ENCODE results near the gene NUDT22.

NUDT22 gene

DNA sequence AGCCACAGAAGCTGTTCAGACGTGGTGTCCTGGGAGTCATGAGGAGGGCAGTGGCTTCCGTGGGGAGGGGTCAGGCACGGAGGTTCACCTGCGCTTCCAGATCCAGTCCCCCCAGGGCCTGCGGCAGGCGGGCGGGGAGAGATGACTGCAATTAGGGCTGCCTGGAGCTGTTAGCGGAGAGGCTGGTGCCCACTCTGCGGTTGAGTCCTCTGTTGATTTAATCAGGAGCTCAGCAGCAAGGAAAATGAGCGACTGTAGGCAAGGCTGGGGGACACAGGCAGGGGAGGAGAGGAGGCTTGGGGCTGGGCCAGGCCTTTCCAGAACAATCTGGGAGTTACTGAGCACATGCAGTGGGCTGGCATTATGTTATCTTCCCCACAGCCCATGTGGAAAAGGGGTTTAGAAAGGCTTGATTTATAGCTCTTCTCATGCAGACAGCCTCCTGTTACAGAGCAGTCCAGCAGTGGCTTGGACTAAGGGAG lies 38.3 kb downstream of the NUDT22 start:
- in situ Hi-C loops (cut with MboI; ENCODE audit: low sequenced_read_pairs) = loop anchor here (25.0 kb wide), 1 partner anchor 848 kb away; the partner anchor contains the start of genes FAU, MRPL49, TM7SF2 and ZNHIT2
- Histone ChIP-seq H3K36me3 (replicated peaks) (peaks cover 67% of the 10 kb centered on the region), H3K4me1 (peaks cover 4% of the 10 kb centered on the region; the same call in 1 of the 2 replicates), H3K27me3 (ENCODE audit: low read depth) (no peaks in the 10 kb centered on the region), H3K4me3 (no peak overlapping the region), H3K9me3 (no peaks in the 10 kb centered on the region)
- DNase-seq (ENCODE audit: low spot score in 2 of 2) = no peak

DNA sequence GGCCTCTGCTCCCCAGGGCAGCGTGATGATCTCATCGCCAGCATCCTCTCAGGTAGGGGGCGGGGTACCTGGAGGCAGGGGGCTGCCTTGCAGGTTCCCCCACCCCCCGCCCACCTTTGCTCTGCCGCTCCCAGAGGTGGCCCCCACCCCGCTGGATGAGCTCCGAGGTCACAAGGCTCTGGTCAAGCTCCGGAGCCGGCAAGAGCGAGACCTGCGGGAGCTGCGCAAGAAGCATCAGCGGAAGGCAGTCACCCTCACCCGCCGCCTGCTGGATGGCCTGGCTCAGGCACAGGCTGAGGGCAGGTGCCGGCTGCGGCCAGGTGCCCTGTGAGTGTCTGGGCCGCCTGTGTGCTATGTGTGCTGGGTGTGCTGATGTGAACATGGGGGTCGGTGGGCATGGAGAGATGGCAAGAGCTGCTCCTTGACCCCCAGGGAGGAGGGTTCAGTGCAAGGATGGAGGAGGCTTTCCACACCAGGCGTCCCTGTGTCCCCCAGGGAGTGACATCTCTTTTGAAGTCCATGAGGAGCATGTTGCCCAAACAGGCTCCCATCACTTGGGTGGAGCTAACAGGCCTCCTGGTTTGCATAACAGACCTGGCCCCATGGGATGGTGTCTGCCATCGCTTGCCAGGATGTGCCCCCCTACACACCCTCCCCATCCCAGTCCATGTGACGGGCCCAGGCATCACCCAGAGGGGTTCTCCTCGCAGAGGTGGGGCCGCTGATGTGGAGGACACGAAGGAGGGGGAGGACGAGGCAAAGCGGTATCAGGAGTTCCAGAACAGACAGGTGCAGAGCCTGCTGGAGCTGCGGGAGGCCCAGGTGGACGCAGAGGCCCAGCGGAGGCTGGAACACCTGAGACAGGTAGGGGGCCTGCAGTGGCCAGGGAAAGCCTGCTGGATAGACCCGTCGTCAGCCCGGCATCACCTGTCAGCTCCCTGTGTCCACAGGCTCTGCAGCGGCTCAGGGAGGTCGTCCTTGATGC lies 39.4 kb downstream of the NUDT22 start:
- Histone ChIP-seq H3K4me3 (no peak overlapping the region), H3K9me3 (no peaks in the 10 kb centered on the region), H3K36me3 (replicated peaks) (peaks cover 57% of the 10 kb centered on the region), H3K4me1 (peaks cover 4% of the 10 kb centered on the region; the same call in 1 of the 2 replicates), H3K27me3 (ENCODE audit: low read depth) (no peaks in the 10 kb centered on the region)
- DNase-seq (ENCODE audit: low spot score in 2 of 2) = no peak
- in situ Hi-C loops (cut with MboI; ENCODE audit: low sequenced_read_pairs) = loop anchor here (25.0 kb wide), 1 partner anchor 847 kb away; the partner anchor contains the start of genes FAU, MRPL49, TM7SF2 and ZNHIT2

DNA sequence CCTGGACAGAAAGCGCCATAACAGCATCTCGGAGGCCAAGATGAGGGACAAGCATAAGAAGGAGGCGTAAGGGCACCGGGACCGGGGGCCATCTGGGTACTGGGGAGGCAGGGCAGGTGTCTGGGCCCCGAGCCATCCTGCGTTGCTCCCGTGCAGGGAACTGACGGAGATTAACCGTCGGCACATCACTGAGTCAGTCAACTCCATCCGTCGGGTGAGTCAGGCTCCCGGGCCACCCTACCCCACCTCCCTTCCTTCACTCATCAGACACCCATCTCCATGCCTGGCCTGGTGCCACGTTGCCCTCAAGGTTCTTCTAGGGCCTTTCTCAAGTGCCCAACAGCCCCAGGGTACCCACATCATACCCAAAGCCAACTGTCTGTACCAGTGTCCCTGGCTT lies 40.3 kb downstream of the NUDT22 start:
- no peaks in the 10 kb centered on the region for H3K9me3 ChIP-seq
- H3K4me1 ChIP-seq = peaks cover 4% of the 10 kb centered on the region; the same call in 1 of the 2 replicates
- DNase-seq (ENCODE audit: low spot score in 2 of 2) = no peak
- peaks cover 53% of the 10 kb centered on the region for H3K36me3 ChIP-seq (replicated peaks)
- no peaks in the 10 kb centered on the region for H3K27me3 ChIP-seq (ENCODE audit: low read depth)
- no peak overlapping the region for H3K4me3 ChIP-seq
- in situ Hi-C loops (cut with MboI; ENCODE audit: low sequenced_read_pairs) = loop anchor here (25.0 kb wide), 1 partner anchor 846 kb away; the partner anchor contains the start of genes FAU, MRPL49, TM7SF2 and ZNHIT2

DNA sequence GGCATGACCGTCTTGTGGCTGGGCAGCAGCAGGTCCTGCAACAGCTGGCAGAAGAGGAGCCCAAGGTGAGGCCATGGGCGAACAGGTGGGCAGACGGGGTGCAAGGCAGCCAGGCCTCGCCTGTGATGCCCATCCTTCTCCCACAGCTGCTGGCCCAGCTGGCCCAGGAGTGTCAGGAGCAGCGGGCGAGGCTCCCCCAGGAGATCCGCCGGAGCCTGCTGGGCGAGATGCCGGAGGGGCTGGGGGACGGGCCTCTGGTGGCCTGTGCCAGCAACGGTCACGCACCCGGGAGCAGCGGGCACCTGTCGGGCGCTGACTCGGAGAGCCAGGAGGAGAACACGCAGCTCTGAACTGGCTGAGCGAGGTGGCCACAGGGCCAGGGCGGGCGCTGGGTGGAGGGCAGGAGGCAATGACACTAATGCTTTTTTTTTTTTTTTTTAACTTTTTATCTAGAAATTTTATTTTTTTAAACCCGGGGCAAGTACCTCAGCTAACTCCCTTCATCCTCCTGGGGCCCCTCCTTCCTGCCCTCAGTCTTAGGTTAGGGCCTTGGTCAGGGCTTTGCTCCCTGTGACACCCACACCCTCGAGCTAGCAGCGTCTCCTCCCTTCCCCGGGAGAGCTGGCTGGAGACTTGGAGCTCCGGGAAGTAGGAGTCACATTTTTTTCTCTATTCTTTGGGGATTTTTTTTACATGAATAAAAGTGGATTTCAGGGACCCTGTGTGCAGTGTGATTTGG lies 41.3 kb downstream of the NUDT22 start:
- Histone ChIP-seq H3K4me1 (peaks cover 4% of the 10 kb centered on the region; the same call in 1 of the 2 replicates), H3K4me3 (no peak overlapping the region), H3K9me3 (no peaks in the 10 kb centered on the region), H3K36me3 (replicated peaks) (peaks cover 44% of the 10 kb centered on the region), H3K27me3 (ENCODE audit: low read depth) (no peaks in the 10 kb centered on the region)
- DNase-seq (ENCODE audit: low spot score in 2 of 2) = no peak
- in situ Hi-C loops (cut with MboI; ENCODE audit: low sequenced_read_pairs) = loop anchor here (25.0 kb wide), 1 partner anchor 845 kb away; the partner anchor contains the start of genes FAU, MRPL49, TM7SF2 and ZNHIT2

- H3K4me1 ChIP-seq = peaks cover 4% of the 10 kb centered on the region; the same call in 1 of the 2 replicates
- H3K4me3 ChIP-seq = peak overlapping the region; percentile 70
- DNase-seq (ENCODE audit: low spot score in 2 of 2) = peak in 1 of 2 experiments; percentile 53
- no peaks in the 10 kb centered on the region for H3K9me3 ChIP-seq
- H3K27me3 ChIP-seq (ENCODE audit: low read depth) = no peaks in the 10 kb centered on the region
- peaks cover 43% of the 10 kb centered on the region for H3K36me3 ChIP-seq (replicated peaks)
- in situ Hi-C loops (cut with MboI; ENCODE audit: low sequenced_read_pairs) = loop anchor here (25.0 kb wide), 1 partner anchor 844 kb away; the partner anchor contains the start of genes FAU, MRPL49, TM7SF2 and ZNHIT2
Measured at GRCh38 chr11:64268025-64268892, 42.2 kb downstream of the NUDT22 start.

DNA sequence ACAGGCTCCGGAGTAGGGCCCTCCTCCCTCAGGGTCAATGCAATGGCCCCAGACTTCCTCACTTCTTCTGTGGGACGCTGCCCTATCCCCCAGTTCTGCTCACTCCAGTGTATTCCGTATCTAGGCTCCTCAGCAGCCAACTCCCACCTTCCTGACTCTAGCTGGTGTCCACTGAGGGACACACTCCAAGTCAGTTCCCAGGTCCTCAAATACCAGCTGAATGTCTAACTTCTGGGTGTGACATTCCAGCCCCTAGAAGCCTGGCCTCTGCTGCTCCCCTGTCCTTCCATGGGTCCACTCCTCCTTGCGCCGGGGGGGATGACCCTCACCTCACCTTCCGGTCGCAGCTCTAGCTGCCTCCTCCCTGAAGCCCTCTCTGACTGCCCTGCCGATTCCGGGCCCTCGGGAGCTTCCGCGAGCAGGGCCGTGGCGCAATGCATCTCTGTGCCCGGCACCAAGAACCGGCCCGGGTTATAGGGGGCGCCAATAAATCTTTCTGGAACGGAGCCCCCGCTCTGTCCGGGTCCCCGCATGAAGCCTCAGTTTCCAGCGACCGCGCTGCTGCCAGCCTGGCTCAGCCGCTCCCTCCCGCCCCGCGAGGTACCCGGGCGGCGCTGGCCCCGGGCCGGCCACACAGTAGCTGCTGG lies 42.9 kb downstream of the NUDT22 start:
- Histone ChIP-seq H3K9me3 (no peaks in the 10 kb centered on the region), H3K4me1 (peaks cover 4% of the 10 kb centered on the region; the same call in 1 of the 2 replicates), H3K36me3 (replicated peaks) (peaks cover 35% of the 10 kb centered on the region), H3K27me3 (ENCODE audit: low read depth) (no peaks in the 10 kb centered on the region), H3K4me3 (peak overlapping the region; percentile 70)
- DNase-seq (ENCODE audit: low spot score in 2 of 2) = peak in 1 of 2 experiments; percentile 61
- in situ Hi-C loops (cut with MboI; ENCODE audit: low sequenced_read_pairs) = loop anchor here (25.0 kb wide), 1 partner anchor 843 kb away; the partner anchor contains the start of genes FAU, MRPL49, TM7SF2 and ZNHIT2

GRCh38 chr11:64269540-64270220 lies 43.6 kb downstream of the NUDT22 start:
- Histone ChIP-seq H3K9me3 (no peaks in the 10 kb centered on the region), H3K27me3 (ENCODE audit: low read depth) (no peaks in the 10 kb centered on the region), H3K36me3 (replicated peaks) (peaks cover 31% of the 10 kb centered on the region), H3K4me3 (peak overlapping the region; percentile 70), H3K4me1 (peaks cover 4% of the 10 kb centered on the region; the same call in 1 of the 2 replicates)
- in situ Hi-C loops (cut with MboI; ENCODE audit: low sequenced_read_pairs) = loop anchor here (25.0 kb wide), 1 partner anchor 843 kb away; the partner anchor contains the start of genes FAU, MRPL49, TM7SF2 and ZNHIT2
- DNase-seq (ENCODE audit: low spot score in 2 of 2) = peak; percentile 98

- Histone ChIP-seq H3K36me3 (replicated peaks) (peaks cover 28% of the 10 kb centered on the region), H3K27me3 (ENCODE audit: low read depth) (no peaks in the 10 kb centered on the region), H3K4me1 (no peaks in the 10 kb centered on the region), H3K4me3 (no peak overlapping the region), H3K9me3 (no peaks in the 10 kb centered on the region)
- in situ Hi-C loops (cut with MboI; ENCODE audit: low sequenced_read_pairs) = no loop called here
- no peak for DNase-seq (ENCODE audit: low spot score in 2 of 2)
Measured at GRCh38 chr11:64275031-64275800, 49.1 kb downstream of the NUDT22 start.

DNA sequence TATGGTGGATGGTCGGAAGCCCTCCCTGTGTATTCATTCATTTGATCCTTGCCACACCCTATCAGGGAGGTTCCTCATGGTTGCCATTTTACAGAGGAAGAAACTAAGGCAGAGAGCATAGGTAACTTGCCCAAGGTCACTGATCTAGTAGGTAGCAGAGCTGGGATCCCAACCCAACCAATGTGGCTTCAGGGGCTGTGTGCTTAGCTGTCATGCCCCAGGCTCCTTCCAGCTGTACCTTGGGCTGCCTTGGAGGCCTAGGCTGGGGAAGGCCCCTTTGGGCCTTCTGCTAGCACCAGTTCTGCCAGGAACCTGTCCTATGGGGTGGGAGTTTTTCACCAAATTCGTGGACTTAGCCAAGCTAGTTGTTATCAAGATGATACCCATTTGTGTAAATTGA lies 49.8 kb downstream of the NUDT22 start:
- Histone ChIP-seq H3K4me1 (no peaks in the 10 kb centered on the region), H3K4me3 (no peak overlapping the region), H3K36me3 (replicated peaks) (peaks cover 28% of the 10 kb centered on the region), H3K27me3 (ENCODE audit: low read depth) (no peaks in the 10 kb centered on the region), H3K9me3 (no peaks in the 10 kb centered on the region)
- DNase-seq (ENCODE audit: low spot score in 2 of 2) = no peak
- in situ Hi-C loops (cut with MboI; ENCODE audit: low sequenced_read_pairs) = no loop called here

- in situ Hi-C loops (cut with MboI; ENCODE audit: low sequenced_read_pairs) = no loop called here
- Histone ChIP-seq H3K27me3 (ENCODE audit: low read depth) (no peaks in the 10 kb centered on the region), H3K4me1 (no peaks in the 10 kb centered on the region), H3K36me3 (replicated peaks) (peaks cover 28% of the 10 kb centered on the region), H3K4me3 (no peak overlapping the region), H3K9me3 (no peaks in the 10 kb centered on the region)
- DNase-seq (ENCODE audit: low spot score in 2 of 2) = no peak
Measured at GRCh38 chr11:64276653-64277431, 50.8 kb downstream of the NUDT22 start.
